HCT116 (cell line): ENCODE results near the gene CASP9. TPM values are rescaled to one million over a fixed set of nuclear protein-coding genes. Genes with fewer than 3 reads are reported as not detected.

ENCODE experiments used
- ATAC-seq: fragments of 200-7000 bp; cut with Tn5 transposase; 2 replicates; pipeline ENCODE4 v1.9.1; 2020; ENCODE audit warnings: mild to moderate bottlenecking, moderate library complexity
- BruUV-seq: library from RNA; stranded (reverse); fragments of 400-500 nt; replicated peaks from 2 replicates; lab custom pipeline; 2021; lab: Mats Ljungman, UMichigan
- CTCF ChIA-PET: fragments of 300-600 bp; sonication (Branson Sonifier 250); formaldehyde crosslinking; loops from one replicate; lab custom pipeline; 2021; ENCODE audit warnings: antibody characterized with exemption; lab: Charles Lee
- POLR2A ChIA-PET: fragments of 300-600, 350-600 bp; sonication (Branson Sonifier 250); formaldehyde crosslinking; loops from one replicate; lab custom pipeline; 2021; ENCODE audit warnings: antibody characterized with exemption; lab: Charles Lee
- RAD21 ChIA-PET, 2 experiments: fragments of 300-600 bp; sonication (Branson Sonifier 250); formaldehyde crosslinking; loops; one replicate each; lab custom pipeline; 2023; ENCODE audit warnings: low total read pairs in 2 of 2; ENCODE audit not compliant: uncharacterized antibody in 2 of 2, unreplicated experiment in 2 of 2, low non-redundant PET in 1 of 2; lab: Charles Lee
- DNase-seq: peaks from one replicate; pipeline ENCODE4 v3.0.0-alpha.2; 2010; ENCODE audit warnings: low read depth, low spot score
- H2AFZ ChIP-seq: fragments of 200-600 bp; shearing (Covaris generic), sonication (generic); 2 replicates; pipeline ENCODE4 v1.6.1; 2017; ENCODE audit warnings: low read depth, mixed run types, mixed read lengths, antibody characterized with exemption, low read length; ENCODE audit not compliant: poor library complexity, severe bottlenecking
- H3K27ac ChIP-seq: 2 replicates; pipeline ENCODE4 v1.5.1; 2012; ENCODE audit warnings: low read depth, low read length
- H3K27me3 ChIP-seq: fragments of 200-600 bp; sonication (generic); 2 replicates; pipeline ENCODE4 v1.6.1; 2016; ENCODE audit warnings: mixed run types, low read length, mixed read lengths; ENCODE audit not compliant: insufficient read depth
- H3K36me3 ChIP-seq, 2 experiments: fragments of 200-500 bp in 1 of 2; fragments of 200-600 bp in 1 of 2; sonication (Bioruptor generic) in 1 of 2; sonication (generic) in 1 of 2; 2 replicates each; pipeline versions ENCODE4 v1.5.1 to v1.6.1; 2014 to 2016; ENCODE audit warnings: low read length in 2 of 2, inconsistent platforms in 1 of 2, mixed read lengths in 1 of 2, mixed run types in 1 of 2; ENCODE audit not compliant: insufficient read depth in 2 of 2, control insufficient read depth in 1 of 2
- H3K4me1 ChIP-seq, 2 experiments: fragments of 200-600 bp in 1 of 2; sonication (generic) in 1 of 2; 2 replicates each; pipeline versions ENCODE4 v1.5.1 to v1.6.1; 2012 to 2017; ENCODE audit warnings: low read length in 2 of 2, inconsistent platforms in 1 of 2, mild to moderate bottlenecking in 1 of 2, mixed read lengths in 1 of 2, mixed run types in 1 of 2, moderate library complexity in 1 of 2; ENCODE audit not compliant: insufficient read depth in 2 of 2, control insufficient read depth in 1 of 2
- H3K4me2 ChIP-seq: fragments of 200-600 bp; sonication (generic); 2 replicates; pipeline ENCODE4 v1.6.1; 2017; ENCODE audit warnings: mixed run types, low read length, mixed read lengths
- H3K4me3 ChIP-seq, 2 experiments: fragments of 200-600 bp in 1 of 2; sonication (generic) in 1 of 2; replicated peaks in 1 of 2; 2 replicates each; pipeline ENCODE4 v1.5.1; 2011 to 2016; ENCODE audit warnings: low read length in 2 of 2, control low read depth in 1 of 2, low read depth in 1 of 2, mild to moderate bottlenecking in 1 of 2, mixed read lengths in 1 of 2, mixed run types in 1 of 2
- H3K79me2 ChIP-seq: fragments of 200-600 bp; sonication (generic); 2 replicates; pipeline ENCODE4 v1.6.1; 2017; ENCODE audit warnings: mild to moderate bottlenecking, mixed run types, low read length, moderate library complexity, mixed read lengths; ENCODE audit not compliant: insufficient read depth
- H3K9ac ChIP-seq: fragments of 200-600 bp; sonication (generic); 2 replicates; pipeline ENCODE4 v1.6.1; 2016; ENCODE audit warnings: low read length, mixed read lengths
- H3K9me2 ChIP-seq: fragments of 200-600 bp; sonication (generic), shearing (Covaris generic); 2 replicates; pipeline ENCODE4 v1.6.1; 2017; ENCODE audit warnings: mixed run types, mild to moderate bottlenecking, moderate library complexity; ENCODE audit not compliant: insufficient read depth
- H3K9me3 ChIP-seq, 2 experiments: fragments of 200-500 bp in 1 of 2; fragments of 200-600 bp in 1 of 2; sonication (Bioruptor generic) in 1 of 2; sonication (generic) in 1 of 2; 2 replicates each; pipeline ENCODE4 v1.6.1; 2014 to 2017; ENCODE audit warnings: low read length in 2 of 2, mixed read lengths in 2 of 2, inconsistent platforms in 1 of 2, low read depth in 1 of 2, mild to moderate bottlenecking in 1 of 2, mixed run types in 1 of 2, moderate library complexity in 1 of 2; ENCODE audit not compliant: control insufficient read depth in 1 of 2, insufficient read depth in 1 of 2
- H4K20me1 ChIP-seq: fragments of 200-600 bp; sonication (generic), shearing (Covaris generic); 2 replicates; pipeline ENCODE4 v1.6.1; 2017; ENCODE audit warnings: mixed run types, mild to moderate bottlenecking, moderate library complexity; ENCODE audit not compliant: insufficient read depth
- ATF3 ChIP-seq: IDR thresholded peaks from 2 replicates; pipeline ENCODE4 v1.6.1; 2012
- CBX3 ChIP-seq: IDR thresholded peaks from 2 replicates; pipeline ENCODE4 v1.6.1; 2012; ENCODE audit warnings: low read depth
- CEBPB ChIP-seq: IDR thresholded peaks from 2 replicates; pipeline ENCODE4 v1.6.1; 2012; ENCODE audit warnings: low read depth
- EGR1 ChIP-seq: IDR thresholded peaks from 2 replicates; pipeline ENCODE4 v1.6.1; 2012; ENCODE audit warnings: low read depth
- ELF1 ChIP-seq: IDR thresholded peaks from 2 replicates; pipeline ENCODE4 v1.6.1; 2012; ENCODE audit warnings: low read depth, borderline replicate concordance
- EZH2 ChIP-seq: fragments of 200-600 bp; sonication (generic); IDR thresholded peaks from 2 replicates; pipeline ENCODE4 v1.6.1; 2017; ENCODE audit warnings: antibody characterized with exemption, mixed run types
- FOSL1 ChIP-seq: IDR thresholded peaks from 2 replicates; pipeline ENCODE4 v1.6.1; 2012; ENCODE audit warnings: low read depth
- MAX ChIP-seq: IDR thresholded peaks from 2 replicates; pipeline ENCODE4 v1.6.1; 2012
- POLR2A ChIP-seq: IDR thresholded peaks from 2 replicates; pipeline ENCODE4 v1.7.0; 2011; ENCODE audit warnings: borderline replicate concordance; ENCODE audit not compliant: insufficient read depth, insufficient read length; ENCODE audit errors: extremely low read depth
- POLR2AphosphoS5 ChIP-seq: IDR thresholded peaks from 2 replicates; pipeline ENCODE4 v1.6.1; 2011; ENCODE audit warnings: mild to moderate bottlenecking, low read depth, low read length, moderate library complexity
- RAD21 ChIP-seq: IDR thresholded peaks from 2 replicates; pipeline ENCODE4 v1.6.1; 2012; ENCODE audit warnings: low read depth, mild to moderate bottlenecking
- REST ChIP-seq: IDR thresholded peaks from 2 replicates; pipeline ENCODE4 v1.6.1; 2012; ENCODE audit warnings: low read depth
- SIN3A ChIP-seq: IDR thresholded peaks from 2 replicates; pipeline ENCODE4 v1.6.1; 2012; ENCODE audit warnings: low read depth
- SP1 ChIP-seq: IDR thresholded peaks from 2 replicates; pipeline ENCODE4 v1.6.1; 2012; ENCODE audit warnings: low read depth
- ZBTB33 ChIP-seq: IDR thresholded peaks from 2 replicates; pipeline ENCODE4 v1.6.1; 2011; ENCODE audit warnings: mild to moderate bottlenecking, low read length, moderate library complexity; ENCODE audit not compliant: insufficient replicate concordance; ENCODE audit errors: extremely low read depth
- intact Hi-C: fragments of 100-400 bp; cut with micrococcal nuclease; formaldehyde crosslinking; loops from 2 replicates; pipeline ENCODE4 v1.10.0; 2022
- total RNA-seq: library from RNA; stranded (reverse); gene quantifications from one replicate; pipeline ENCODE4 v1.2.1, GENCODE V29; 2021; ENCODE audit not compliant: unreplicated experiment

Gene CASP9
- total RNA-seq, 1 experiment from 2014 or later, result 10.6 TPM

GRCh38 chr1:15519625-15520024, 4.4 kb downstream of the CASP9 start:
- CTCF ChIA-PET, result no interaction called here
- Histone ChIP-seq H3K4me2 (no peak overlapping the region), H3K27ac (no peak overlapping the region), H2AFZ (no peak overlapping the region), H4K20me1 (no peaks in the 10 kb centered on the region), H3K9ac (no peak overlapping the region), H3K4me1 (peaks cover 5 to 10% of the 10 kb centered on the region in 2 experiments; a peak in 3 of 4 replicates), H3K79me2 (no peaks in the 10 kb centered on the region; the same call in 1 of the 2 replicates), H3K27me3 (no peaks in the 10 kb centered on the region), H3K9me2 (no peaks in the 10 kb centered on the region), H3K9me3 (no peaks in the 10 kb centered on the region), H3K36me3 (peaks cover 2 to 5% of the 10 kb centered on the region in 2 experiments; a peak in 1 of 4 replicates), H3K4me3 (no peak overlapping the region)
- no peak for ATAC-seq
- RAD21 ChIA-PET, result no interaction called here
- BruUV-seq, result no TSS peak
- TF ChIP-seq MAX (no peak), FOSL1 (no peak)
- intact Hi-C loops, result no loop called here
- POLR2A ChIA-PET, result no interaction called here
- no peak for DNase-seq

GRCh38 chr1:15515022-15515663, 8.9 kb downstream of the CASP9 start:
- no peak overlapping the region for H3K4me2 ChIP-seq
- no peaks in the 10 kb centered on the region for H4K20me1 ChIP-seq
- H3K9me3 ChIP-seq, result no peaks in the 10 kb centered on the region
- peaks cover 2 to 5% of the 10 kb centered on the region in 2 experiments; a peak in 1 of 4 replicates for H3K36me3 ChIP-seq
- intact Hi-C loops, result no loop called here
- ChIA-PET POLR2A (no interaction called here), CTCF (no interaction called here), RAD21 (no interaction called here)
- BruUV-seq, result no TSS peak
- no peaks in the 10 kb centered on the region for H3K27me3 ChIP-seq
- H3K79me2 ChIP-seq, result no peaks in the 10 kb centered on the region
- no peak overlapping the region for H3K4me3 ChIP-seq
- H3K4me1 ChIP-seq, result no peaks in the 10 kb centered on the region
- ATAC-seq (no peak), DNase-seq (no peak)
- H3K9ac ChIP-seq, result no peak overlapping the region
- H3K27ac ChIP-seq, result no peak overlapping the region
- no peaks in the 10 kb centered on the region for H3K9me2 ChIP-seq
- no peak overlapping the region for H2AFZ ChIP-seq
- TF ChIP-seq CEBPB (no peak), POLR2A (no peak), RAD21 (no peak), SP1 (no peak), ATF3 (no peak), ELF1 (no peak), POLR2AphosphoS5 (no peak), ZBTB33 (no peak), EGR1 (no peak), MAX (no peak), REST (no peak), CBX3 (no peak), EZH2 (no peak), SIN3A (no peak)
